HG03469 (cell line): ENCODE results near the gene SBNO2.

Experiments
- ATAC-seq: cut with Tn5 transposase; IDR thresholded peaks from one replicate; pipeline ENCODE4 v1.9.1; 2021; ENCODE audit warnings: mild to moderate bottlenecking, moderate library complexity, moderate number of reproducible peaks; ENCODE audit not compliant: unreplicated experiment

Gene SBNO2

DNA sequence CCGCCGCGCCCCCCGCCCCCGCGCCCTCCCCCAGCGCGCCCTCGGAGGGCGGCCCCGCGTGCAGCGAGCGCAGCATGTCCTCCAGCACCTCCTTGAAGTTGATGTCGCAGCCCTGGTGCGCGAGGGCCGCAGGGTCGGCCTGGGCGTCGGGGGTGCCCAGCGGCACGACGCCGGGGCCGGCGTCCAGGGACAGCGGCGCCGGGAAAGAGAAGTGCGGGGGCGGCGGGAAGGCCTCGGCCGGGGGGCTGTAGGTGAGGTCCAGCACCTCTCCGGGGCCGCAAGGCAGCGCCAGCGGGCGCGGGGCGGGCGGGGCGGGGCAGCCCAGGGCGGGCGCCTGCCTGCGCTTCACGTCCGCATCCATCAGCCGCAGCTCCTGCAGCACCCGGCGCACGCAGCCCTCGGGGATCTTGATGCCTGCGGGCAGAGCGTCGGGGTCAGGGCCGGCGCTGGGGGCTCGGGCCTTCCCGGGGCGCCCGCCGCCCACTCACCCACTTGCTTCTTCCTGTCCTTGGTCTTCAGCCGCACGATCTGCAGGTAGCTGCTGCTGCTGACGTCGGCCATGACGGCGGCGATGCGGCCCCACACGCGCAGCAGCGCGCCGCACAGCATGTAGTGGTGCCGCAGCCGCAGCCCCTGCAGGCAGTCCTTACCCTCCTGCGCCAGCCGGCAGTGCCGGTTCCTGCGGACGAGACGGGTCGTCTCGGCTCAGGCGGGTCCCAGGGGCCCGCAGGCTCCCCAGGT lies 65.6 kb downstream of the SBNO2 start:
- ATAC-seq = no peak

DNA sequence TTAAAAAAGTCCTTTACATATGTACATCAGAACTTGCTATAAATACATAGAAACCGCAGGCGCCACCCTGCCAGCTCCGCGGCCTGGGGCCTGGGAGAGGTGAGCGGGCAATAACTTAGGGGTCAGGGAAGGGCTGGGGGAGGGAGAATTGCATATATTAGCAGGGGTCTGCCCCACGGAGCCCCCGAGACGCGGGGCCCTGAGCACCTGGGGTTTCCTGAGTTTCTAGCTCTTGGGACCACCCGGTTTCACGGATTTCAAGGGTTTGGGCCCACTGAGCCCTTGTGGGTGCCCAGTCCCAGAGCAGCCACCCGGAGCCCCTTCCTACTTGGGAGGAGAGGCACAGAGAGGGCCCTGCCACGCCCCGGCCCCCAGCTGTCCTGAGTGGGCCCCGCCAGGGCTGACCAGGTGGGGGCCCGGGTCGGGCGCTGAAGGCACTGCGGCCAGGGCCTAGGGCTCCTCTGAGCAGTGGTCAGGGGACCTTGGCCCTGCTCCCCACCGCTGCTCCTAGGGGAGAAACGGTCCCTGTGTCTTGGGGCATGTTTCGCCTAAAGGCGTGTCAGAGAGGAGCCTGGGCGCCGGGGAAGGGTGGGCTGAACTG lies 66.3 kb downstream of the SBNO2 start:
- no peak for ATAC-seq

DNA sequence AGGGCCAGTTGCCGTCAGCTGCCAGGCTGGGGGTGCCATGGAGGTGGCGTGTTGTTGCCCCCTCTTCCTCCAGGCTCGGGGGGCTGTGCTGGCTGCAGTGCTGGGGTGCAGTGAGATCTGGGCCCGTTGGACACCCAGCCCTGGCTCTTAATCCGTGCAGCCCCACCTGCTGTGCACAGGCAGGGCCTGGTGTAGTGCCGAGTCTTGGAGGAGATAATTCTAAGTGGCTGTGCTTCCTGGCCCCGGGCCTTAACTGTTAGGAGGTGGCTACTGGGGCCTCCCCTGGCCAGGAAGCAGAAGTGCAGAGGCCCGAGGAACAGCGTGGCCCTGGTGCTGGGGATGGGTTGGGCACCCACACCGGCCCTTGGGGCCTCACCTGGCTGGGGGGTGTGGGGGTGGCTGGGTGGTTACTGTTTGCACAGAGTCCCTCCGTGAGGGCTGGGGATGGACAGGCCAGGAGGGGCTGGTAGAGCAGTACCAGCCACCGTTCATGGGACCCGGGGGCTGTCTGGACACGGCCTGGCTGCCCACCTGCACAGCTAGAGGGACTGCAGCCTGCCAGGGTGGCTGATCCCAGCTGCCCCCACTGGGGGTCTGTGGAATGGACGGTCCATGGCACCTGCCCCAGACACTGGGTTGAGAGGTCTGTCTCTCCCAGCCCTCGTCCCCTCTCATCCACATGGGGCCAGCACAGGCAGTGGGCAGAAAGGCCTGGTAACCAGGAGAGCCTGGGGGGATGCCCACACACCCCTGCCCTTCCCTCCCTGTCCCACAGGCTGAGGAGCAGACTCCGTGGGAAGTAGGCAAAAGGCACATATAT lies 67.0 kb downstream of the SBNO2 start:
- ATAC-seq = no peak

DNA sequence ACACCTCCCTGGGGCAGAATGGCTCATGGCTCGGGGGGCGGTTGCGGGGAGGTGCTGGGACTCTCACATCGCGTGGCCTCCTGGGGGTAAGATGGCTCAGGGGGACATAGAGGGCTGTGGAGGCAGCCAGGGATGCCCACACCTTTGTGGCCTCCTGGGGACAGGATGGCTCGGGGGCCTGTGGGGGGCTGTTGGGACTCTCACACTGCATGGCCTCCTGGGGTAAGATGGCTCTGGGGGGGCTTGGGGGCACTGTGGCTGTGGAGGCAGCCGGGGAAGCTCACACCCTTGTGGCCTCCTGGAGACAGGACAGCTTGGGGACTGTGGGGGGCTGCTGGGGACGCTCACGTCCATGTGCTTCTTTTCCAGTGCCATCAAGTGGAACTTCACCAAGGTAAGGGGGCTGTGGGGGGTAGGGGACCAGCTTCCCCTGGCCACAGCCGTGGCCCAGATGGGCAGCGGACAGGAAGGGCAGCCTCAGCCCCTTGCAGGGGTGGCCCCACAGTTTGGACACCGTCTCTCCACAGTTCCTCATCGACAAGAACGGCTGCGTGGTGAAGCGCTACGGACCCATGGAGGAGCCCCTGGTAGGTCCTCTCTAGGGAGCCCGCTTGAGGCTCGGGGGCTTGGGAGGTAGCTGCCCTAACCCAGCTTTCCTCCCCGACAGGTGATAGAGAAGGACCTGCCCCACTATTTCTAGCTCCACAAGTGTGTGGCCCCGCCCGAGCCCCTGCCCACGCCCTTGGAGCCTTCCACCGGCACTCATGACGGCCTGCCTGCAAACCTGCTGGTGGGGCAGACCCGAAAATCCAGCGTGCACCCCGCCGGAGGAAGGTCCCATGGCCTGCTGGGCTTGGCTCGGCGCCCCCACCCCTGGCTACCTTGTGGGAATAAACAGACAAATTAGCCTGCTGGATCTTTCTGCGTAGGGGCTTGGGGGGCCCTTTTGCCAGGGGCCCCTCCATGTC lies 67.9 kb downstream of the SBNO2 start:
- no peak for ATAC-seq

DNA sequence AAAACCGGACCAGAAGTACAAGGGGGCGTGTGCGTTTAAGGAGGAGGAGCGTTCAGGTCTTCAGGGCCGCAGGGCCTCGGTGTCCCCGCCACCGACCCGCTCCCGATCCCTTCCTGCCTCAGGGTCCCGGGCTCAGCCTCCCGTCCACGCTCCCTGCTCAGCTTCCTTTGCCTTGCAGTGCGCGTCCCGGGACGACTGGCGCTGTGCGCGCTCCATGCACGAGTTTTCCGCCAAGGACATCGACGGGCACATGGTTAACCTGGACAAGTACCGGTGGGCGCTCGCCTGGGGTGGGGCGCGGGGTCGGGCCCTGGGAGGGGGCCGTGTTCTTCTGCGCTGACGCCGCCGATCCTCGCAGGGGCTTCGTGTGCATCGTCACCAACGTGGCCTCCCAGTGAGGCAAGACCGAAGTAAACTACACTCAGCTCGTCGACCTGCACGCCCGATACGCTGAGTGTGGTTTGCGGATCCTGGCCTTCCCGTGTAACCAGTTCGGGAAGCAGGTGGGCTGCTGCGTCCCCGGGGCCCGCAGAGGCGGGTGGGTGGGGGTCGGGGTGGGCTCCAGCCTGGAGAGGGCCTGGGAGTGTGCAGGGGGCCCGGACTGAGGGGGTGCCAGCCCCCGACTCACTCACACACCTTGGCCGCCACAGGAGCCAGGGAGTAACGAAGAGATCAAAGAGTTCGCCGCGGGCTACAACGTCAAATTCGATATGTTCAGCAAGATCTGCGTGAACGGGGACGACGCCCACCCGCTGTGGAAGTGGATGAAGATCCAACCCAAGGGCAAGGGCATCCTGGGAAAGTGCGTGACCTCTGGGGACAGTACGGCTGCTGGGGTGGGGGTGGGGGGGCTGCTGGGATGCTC lies 68.8 kb downstream of the SBNO2 start:
- no peak for ATAC-seq

DNA sequence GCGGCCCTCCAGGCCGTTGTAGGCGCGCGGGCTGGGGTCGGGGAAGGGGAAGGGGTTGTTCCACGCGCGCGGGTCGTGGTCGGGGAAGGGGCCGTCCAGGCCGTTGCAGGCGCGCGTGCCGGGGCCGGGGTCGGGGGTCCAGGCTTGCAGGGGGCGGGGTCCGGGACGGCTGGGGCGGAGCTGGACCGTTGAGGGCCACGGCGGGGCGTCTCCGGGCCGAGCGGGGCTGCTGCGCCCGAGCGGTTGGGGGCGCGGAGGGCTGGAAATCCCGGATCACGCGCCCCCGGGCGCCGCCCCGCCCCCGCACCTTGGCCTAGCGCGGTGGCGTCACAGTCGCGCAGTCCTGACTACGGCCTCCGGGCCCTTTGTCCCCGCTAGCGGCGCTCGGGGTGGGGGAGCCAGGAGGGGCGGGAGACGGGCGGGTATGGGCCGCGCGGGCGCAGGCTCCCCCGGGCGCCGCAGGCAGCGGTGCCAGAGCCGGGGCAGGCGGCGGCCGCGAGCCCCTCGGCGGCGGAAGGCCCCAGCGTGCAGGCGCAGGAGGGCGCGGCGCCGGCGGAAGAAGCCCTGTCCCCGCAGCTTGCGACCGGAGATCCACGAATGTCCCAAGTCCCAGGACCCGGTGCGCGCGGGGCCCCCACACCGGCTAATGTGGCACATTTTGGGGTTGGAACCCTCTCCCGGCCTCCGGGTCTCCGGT lies 69.6 kb downstream of the SBNO2 start:
- ATAC-seq = no peak

DNA sequence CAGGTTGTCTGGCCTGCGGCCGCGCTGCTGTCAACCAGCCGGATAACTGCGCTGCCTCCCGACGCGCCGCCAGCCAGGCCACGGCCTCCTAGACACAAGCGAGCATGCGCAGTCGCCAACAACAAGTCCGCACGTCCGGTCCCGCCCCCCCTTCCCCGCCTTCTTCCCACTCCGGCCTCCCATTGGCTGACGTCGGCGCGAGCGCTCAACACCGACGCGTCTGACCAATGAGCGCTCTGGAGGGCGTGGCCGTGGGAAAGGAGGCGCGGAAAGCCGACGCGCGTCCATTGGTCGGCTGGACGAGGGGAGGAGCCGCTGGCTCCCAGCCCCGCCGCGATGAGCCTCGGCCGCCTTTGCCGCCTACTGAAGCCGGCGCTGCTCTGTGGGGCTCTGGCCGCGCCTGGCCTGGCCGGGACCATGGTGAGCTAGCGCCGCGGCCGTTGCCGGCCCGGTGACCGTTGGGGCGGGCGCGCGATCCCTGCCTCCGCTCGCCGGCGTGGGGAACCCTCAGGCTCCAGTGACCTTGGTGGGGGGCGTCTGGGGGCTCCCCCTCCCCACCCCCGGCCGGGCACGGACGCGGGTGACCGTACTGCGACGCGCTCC lies 70.3 kb downstream of the SBNO2 start, which contains the start of gene GPX4:
Gene GPX4 (plus strand): TSS at position 287 of the 603 bp plus-strand sequence. CDS start 50 bp downstream, at position 337.
- ATAC-seq = peak; percentile 43

DNA sequence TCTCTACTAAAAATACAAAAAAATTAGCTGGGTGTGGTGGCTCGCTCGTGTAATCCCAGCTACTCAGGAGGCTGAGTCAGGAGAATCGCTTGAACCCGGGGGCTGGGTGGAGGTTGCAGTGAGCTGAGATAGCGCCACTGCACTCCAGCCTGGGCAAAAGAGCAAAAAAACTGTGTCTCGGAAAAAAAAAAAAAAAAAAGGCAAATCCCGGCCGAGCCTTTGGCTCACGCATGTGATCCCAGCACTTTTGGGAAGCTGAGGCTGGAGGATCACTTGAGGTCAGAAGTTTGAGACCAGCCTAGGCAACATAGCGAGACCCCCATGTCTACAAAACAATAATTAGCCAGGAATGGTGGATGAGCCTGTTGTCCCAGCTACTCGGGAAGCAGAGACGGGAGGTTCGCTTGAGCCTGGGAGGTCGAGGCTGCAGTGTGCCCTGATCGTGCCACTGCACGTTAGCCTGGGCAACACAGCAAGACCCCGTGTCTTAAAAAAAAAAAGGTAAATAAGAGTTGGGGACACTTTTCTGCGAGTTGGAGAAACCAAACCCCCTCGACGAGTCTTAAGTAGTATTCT lies 70.8 kb downstream of the SBNO2 start:
- no peak for ATAC-seq

DNA sequence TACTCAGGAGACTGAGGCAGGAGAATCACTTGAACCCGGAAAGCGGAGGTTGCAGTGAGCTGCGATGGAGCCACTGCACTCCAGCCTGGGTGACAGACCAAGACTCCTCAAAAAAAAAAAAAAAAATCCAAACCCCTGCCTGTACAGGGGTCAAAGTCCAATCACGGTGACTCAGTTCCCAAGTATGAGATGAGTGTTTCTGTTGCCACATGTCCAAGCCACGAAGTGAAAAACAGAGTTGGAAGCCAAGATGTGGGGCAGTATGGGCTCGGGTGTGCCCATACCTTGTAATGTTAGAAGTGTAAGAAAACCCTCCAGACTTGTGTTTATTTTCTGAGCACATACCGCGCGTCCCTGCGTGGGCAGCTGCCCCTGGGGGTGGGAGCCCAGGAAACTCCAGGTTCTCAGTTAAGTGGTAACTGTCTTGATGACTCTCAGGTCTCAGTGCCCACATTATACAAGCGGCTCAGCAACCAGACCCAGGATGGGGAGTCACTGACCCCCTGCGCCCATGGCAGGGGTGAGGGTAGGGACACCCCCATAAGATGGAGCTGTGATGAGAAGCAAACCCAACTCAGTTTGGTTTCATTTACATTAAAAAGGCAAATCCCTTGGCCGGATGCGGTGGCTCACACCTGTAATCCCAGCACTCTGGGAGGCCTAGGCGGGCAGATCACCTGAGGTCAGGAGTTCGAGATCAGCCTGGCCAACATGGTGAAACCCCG lies 71.5 kb downstream of the SBNO2 start:
- ATAC-seq = no peak

DNA sequence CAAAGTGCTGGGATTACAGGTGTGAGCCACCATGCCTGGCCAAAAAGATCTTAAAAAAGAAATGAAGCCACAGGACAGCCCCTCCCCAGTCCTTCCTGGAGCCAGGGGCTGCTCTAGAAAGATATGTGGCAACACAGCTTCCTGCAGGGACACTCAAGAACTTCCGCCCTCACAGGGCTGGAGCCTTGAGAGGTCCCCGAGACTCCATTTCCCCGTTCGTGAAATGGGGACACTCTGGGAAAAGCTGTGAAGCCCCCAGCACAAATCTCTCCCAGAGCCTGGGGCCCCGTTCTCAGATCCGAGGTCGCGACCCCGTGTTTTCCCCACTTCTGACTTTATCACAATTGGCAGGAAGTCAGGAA lies 72.8 kb downstream of the SBNO2 start:
- no peak for ATAC-seq

DNA sequence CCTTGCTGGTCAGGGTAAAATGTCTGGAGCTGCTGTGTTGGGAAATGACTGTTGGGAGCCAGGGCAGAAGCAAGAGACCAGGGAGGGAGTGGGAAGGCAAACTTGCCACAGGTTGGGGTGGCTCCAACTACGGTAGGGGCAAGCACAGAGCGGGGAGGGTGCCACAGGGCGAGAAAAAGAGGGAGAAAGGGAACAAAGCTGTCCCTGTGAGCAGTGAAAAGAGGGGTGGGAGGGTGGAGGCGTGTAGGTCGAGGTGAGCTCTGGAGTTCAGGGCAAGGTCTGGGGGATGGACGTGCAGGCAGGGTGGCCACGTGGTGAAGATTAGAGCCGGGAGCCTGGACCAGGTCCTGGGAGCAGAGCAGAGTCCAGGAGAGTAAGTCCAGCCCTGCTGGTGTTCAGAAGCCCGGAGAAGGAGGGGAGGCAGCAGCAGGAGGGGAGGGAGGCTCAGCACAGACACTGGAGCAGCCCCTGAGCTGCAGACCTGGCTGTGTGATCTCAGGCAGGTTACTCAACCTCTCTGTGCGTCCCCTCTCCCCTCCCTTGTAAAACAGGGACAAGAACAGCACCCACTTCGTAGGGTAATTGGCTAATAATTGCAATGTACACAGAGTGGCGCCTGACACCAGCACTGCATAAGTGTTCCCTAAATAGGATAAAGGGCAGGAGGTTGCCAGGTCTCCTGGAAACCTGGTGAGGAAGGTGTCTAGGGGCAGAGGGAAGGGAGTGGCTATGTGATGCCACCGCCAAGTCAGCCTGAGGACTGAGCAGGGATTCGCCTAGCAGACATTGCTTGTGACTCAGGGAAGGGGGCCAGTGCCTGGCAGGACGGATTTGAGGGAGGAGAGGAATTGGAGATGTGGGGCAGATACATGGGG lies 75.7 kb downstream of the SBNO2 start:
- no peak for ATAC-seq

DNA sequence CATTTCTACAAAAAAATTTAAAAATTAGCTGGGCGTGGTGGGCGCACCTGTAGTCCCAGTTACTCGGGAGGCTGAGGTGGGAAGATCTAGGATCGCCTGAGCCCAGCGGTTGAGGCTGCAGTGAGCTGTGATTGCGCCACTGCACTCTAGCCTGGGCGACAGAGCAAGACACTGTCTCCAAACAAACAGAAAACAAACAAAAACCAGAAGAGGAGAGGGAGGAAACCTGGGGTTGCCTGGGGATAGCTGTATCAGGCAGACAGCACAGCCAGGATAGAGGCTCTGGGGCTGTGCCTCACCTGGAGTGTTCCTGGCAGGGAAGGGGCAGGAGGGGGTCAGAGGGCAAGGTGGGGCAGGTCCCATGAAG lies 76.3 kb downstream of the SBNO2 start:
- ATAC-seq = no peak

DNA sequence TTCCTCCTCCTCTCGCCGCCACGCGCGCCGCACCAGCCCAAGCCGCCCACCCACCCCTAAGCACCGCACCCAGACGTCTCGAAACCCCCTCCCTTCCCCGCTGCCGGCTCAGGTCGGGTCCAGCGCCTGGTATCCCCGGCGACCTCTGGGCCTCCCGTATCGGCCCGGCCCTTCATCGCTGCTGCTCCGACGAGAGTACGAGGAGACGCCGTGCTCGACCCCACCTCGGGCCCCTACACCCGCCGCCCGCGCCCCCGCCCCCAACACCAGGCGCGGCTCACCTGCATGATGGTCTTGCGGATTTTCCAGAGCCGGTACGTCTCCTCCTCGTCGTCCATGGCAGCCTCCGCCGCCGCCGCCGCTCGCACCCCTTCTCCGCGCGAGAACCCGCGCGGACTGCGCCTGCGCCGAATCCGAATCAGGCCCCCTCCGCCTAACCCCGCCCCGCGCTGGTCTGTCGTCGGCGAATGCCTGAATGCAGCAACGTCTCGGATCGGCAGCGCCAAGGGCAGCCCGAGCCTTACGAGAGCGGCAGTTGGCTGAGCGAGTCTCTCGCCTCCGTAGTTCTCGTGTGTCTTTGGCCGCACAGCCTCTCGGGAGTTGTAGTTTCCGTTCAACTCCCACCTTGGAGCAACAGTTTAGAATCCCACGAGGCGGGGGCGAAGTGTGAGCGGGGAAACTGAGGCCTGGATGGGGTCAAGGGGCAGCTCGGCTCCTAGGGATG lies 78.9 kb downstream of the SBNO2 start, which contains the start of gene POLR2E:
Gene POLR2E (minus strand): TSS at position 398 of the 724 bp plus-strand sequence. CDS start 60 bp downstream, at position 338.
- peak; percentile 72 for ATAC-seq

DNA sequence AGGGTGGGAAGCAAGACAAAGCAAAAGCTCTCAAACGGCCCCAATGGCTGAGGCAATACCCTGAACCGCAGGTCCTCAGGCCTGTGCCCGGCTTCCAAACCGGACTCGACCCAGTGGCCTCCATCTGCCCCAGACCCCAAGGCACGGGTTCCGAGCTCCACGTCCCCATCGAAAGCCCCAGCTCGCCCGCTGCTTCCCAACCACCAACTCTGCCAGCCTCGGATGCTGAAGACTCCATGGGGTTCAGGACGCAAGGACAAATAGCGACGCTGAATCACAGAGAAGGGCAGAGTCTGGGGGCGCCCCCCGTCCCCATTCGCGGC lies 79.5 kb downstream of the SBNO2 start:
- ATAC-seq = no peak

DNA sequence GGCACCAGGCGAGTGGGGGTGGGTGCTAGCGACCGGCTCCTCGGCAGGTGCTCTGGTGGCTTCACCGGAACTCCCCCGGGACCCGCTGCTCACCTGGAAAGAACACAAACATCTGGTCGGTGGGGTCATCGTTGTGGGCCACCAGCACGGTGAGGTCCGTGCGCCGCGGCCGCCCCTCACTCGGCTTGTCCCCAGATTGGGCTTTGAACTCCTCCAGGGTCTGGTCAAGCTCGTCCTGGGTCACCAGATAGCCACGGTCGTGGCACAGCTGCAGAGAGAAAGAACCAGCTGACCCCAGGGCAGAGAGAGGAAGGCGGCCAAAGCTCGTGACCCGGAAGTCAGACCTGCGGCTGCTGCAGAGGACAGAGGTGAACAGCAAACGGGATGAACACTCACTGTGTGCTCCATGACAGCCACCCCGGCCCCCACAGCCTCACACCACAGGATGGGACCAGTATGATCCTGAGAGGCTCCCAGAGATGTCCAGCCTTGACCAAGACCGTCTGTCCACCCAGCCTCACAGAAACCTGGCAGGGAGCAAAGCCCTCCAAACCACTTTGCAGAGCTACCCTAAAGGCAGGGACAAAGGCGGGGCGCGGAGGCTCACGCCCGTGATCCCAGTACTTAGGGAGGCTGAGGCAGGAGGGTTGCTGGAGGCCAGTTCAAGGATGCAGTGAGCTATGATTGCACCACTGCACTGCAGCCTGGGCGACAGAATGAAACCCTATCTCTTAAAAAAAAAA lies 80.1 kb downstream of the SBNO2 start:
- ATAC-seq = no peak
